Breast epithelium (tissue), 4 donors: ENCODE results near the gene TPST2. TPM values are rescaled to one million over a fixed set of nuclear protein-coding genes. Genes with fewer than 3 reads are reported as not detected.
"Not testable (repeated sequence)": the region's sequence is repeated elsewhere in the genome, so short reads cannot be mapped to it uniquely, and the experiment has no call there.

Source experiments
- DNase-seq, 2 donors: peaks; one replicate each; pipeline ENCODE4 v3.0.0-alpha.2; 2019; ENCODE audit warnings: low spot score in 2 of 2
- H3K27ac ChIP-seq, 2 donors: fragments of 200-600 bp; sonication (generic) in 1 of 2; one replicate each; pipeline ENCODE4 v1.5.1; 2016 to 2019; ENCODE audit warnings: mild to moderate bottlenecking in 1 of 2
- H3K27me3 ChIP-seq, 2 donors: fragments of 200-600 bp; sonication (generic) in 1 of 2; one replicate each; pipeline versions ENCODE4 v1.5.1 to v1.6.0; 2017 to 2019; ENCODE audit warnings: control low read depth in 1 of 2, mild to moderate bottlenecking in 1 of 2
- H3K36me3 ChIP-seq: fragments of 200-600 bp; one replicate; pipeline ENCODE4 v1.5.1; 2019
- H3K4me1 ChIP-seq, 2 donors: fragments of 200-600 bp; sonication (generic); one replicate each; pipeline ENCODE4 v1.5.1; 2016 to 2019; ENCODE audit warnings: control low read depth in 1 of 2
- H3K4me3 ChIP-seq, 3 donors: fragments of 200-600 bp; sonication (generic); 1 replicate in 2 of 3; 2 replicates in 1 of 3; pipeline ENCODE4 v1.5.1; 2016 to 2019; ENCODE audit warnings: mild to moderate bottlenecking in 3 of 3, moderate library complexity in 2 of 3
- H3K9me3 ChIP-seq, 2 donors: fragments of 200-600 bp; sonication (generic) in 1 of 2; one replicate each; pipeline ENCODE4 v1.5.1; 2016 to 2019; ENCODE audit warnings: control low read depth in 1 of 2
- POLR2A ChIP-seq: fragments of 450-650 bp; IDR thresholded peaks from one replicate; pipeline ENCODE4 v1.6.1; 2016; ENCODE audit warnings: antibody characterized with exemption, mild to moderate bottlenecking, moderate library complexity
- POLR2AphosphoS5 ChIP-seq, 3 donors: sonication (generic); formaldehyde crosslinking; IDR thresholded peaks; one replicate each; pipeline ENCODE4 v1.6.1; 2017; ENCODE audit warnings: antibody characterized with exemption in 3 of 3
- intact Hi-C: fragments of 100-400 bp; cut with DNase I; formaldehyde crosslinking; loops from one replicate; pipeline ENCODE4 v1.15.1; 2023; ENCODE audit warnings: low total_unique reads
- total RNA-seq, 3 donors: library from RNA; depleted of rRNA; stranded (reverse); fragments of >200 nt; gene quantifications; one replicate each; pipeline ENCODE4 v1.1.0, GENCODE V29; 2016
- TF ChIP-seq, protein P1 (sequence below), 3 donors: fragments of 450-650 bp; IDR thresholded peaks; one replicate each; pipeline ENCODE4 v1.5.1; 2016 to 2017; ENCODE audit warnings: antibody characterized with exemption in 3 of 3, mild to moderate bottlenecking in 3 of 3, moderate library complexity in 3 of 3

TPST2 gene
- total RNA-seq, 3 donors from 2014 or later: 36.6 to 81.9 (median 59.8) TPM

DNA sequence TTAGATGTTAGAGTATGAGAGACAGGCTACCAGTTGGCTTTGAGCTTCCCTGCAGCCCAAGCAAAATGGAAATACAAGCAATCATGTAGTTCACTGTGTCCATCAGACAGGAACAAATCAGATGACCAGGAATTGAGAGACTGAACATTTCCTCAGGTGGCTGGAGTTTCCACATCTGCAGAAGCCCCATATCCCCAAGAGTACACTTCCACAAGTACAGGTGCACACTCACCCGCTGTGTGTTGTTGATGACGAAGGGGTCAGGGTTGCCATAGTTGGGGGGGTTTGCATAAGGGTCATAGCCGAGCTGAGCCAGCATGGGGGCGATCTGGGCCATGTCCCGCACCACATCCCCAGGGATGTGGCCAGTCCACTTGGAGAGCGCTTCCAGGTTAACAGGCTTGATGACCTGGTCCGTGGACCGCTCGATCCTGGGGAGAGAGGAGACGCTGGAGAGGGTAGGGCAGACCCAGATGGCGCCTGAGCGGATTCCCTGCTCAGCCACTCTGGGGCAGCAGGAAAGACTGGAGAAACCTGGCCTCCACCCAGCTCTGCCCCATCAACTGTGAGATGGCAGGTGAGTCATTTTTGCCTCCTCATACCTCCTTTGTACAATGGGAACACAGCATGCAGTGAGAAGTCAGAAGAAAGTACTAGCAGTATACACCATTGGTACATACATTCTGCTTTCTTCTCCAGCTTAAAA lies 53.7 kb downstream of the TPST2 start:
- TF ChIP-seq POLR2A (no peak), POLR2AphosphoS5 (IDR thresholded peaks at IDR 0.05) (no peak)
- TF ChIP-seq, protein P1, sequence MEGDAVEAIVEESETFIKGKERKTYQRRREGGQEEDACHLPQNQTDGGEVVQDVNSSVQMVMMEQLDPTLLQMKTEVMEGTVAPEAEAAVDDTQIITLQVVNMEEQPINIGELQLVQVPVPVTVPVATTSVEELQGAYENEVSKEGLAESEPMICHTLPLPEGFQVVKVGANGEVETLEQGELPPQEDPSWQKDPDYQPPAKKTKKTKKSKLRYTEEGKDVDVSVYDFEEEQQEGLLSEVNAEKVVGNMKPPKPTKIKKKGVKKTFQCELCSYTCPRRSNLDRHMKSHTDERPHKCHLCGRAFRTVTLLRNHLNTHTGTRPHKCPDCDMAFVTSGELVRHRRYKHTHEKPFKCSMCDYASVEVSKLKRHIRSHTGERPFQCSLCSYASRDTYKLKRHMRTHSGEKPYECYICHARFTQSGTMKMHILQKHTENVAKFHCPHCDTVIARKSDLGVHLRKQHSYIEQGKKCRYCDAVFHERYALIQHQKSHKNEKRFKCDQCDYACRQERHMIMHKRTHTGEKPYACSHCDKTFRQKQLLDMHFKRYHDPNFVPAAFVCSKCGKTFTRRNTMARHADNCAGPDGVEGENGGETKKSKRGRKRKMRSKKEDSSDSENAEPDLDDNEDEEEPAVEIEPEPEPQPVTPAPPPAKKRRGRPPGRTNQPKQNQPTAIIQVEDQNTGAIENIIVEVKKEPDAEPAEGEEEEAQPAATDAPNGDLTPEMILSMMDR (IDR thresholded peaks at IDR 0.05): no peak
- H3K27ac ChIP-seq: no peak overlapping the region
- intact Hi-C loops: no loop called here
- H3K4me1 ChIP-seq: peaks cover 0 to 6% of the 10 kb centered on the region in 2 donors
- no peaks in the 10 kb centered on the region for H3K27me3 ChIP-seq
- H3K36me3 ChIP-seq: no peaks in the 10 kb centered on the region
- H3K9me3 ChIP-seq: no peaks in the 10 kb centered on the region
- no peak overlapping the region for H3K4me3 ChIP-seq
- DNase-seq: no peak

DNA sequence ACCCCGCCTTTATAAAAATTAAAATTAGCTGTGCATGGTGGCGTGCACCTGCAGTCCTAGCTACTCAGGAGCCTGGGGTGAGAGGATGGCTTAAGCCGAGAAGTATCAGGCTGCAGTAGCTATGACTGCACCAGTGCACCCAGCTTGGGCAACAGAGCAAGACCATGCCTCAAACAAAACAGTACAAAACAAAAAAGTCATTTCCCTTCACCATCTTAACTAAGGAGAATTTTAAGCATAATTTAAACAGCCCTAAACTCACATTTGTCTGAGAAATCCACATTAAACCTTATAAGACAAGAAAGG lies 54.4 kb downstream of the TPST2 start:
- Histone ChIP-seq H3K9me3 (no peaks in the 10 kb centered on the region), H3K4me3 (no peak overlapping the region), H3K27ac (no peak overlapping the region), H3K27me3 (no peaks in the 10 kb centered on the region), H3K4me1 (peaks cover 0 to 6% of the 10 kb centered on the region in 2 donors), H3K36me3 (no peaks in the 10 kb centered on the region)
- TF ChIP-seq POLR2AphosphoS5 (IDR thresholded peaks at IDR 0.05) (no peak), POLR2A (no peak)
- TF ChIP-seq, protein P1 (IDR thresholded peaks at IDR 0.05): no peak
- DNase-seq: no peak
- intact Hi-C loops: no loop called here

DNA sequence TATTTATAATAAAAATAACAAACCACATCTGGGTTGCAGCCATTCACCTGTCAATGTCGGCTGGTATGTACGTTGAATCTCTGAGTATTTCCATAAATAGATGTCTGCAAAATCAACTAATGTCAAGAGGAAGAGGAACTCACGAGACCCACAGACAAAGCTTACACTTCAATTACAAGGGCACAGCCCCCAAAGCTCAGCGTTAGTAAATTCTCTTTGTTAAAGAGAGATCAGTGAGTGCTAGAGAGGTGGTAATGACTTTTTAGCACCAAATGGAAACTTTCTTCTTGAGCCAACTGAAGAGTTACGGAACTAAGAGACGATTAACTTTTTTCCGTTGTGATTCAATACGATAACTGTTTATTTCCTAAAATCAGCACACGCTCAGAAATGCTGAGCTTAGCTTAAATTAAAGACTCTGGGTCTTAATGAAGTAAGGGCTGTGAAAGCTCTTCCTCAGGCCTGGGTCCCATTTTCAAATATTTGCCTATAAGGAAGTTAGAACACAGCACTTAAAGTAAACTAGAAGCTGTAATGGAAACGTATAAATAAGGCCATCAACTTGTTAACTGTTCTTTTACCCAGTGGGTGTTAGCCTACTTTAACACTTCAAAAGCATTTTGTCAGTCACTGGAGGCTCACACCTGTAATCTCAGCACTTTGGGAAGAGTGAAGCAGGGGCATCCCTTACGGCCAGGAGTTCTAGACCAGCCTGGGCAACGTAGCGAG lies 54.9 kb downstream of the TPST2 start:
- no peaks in the 10 kb centered on the region for H3K36me3 ChIP-seq
- no peak for DNase-seq
- H3K4me1 ChIP-seq: peaks cover 0 to 6% of the 10 kb centered on the region in 2 donors
- no peaks in the 10 kb centered on the region for H3K9me3 ChIP-seq
- H3K27ac ChIP-seq: no peak overlapping the region
- TF ChIP-seq, protein P1 (IDR thresholded peaks at IDR 0.05): no peak
- TF ChIP-seq POLR2A (no peak), POLR2AphosphoS5 (IDR thresholded peaks at IDR 0.05) (no peak)
- intact Hi-C loops: no loop called here
- no peak overlapping the region for H3K4me3 ChIP-seq
- H3K27me3 ChIP-seq: no peaks in the 10 kb centered on the region

DNA sequence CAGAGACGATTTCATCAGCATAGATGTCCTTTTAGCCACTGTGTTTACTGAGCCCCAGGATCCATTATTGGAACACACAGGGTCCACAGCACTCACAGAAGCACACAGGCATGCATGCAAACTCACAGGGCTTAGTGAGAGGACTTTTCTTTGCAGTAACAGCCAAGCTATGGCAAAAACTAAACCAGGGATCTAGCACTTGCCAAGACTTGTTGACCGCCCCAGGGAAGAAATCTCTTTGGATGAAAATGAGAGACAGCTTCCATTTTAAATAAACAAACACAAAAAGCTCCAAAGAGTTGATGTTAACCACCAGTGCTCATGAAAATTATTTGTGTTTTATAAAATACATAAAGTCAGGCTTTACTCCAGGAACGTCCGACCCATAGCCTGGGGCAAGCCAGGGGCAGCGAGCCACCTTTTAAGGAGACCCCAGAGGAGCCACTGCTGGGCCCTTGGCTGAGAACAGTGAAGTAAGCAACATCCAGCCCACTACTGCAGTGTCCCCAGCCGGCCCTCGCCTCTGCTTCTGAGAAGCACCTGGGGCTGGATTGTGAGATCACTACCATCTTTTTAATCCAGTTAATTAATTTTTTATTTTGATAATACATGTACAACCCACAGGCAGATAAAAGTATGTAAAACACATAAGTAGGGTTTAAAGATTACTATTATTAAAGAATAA lies 55.6 kb downstream of the TPST2 start:
- peak overlapping the region; percentile 59 to 61 for H3K27ac ChIP-seq
- no peaks in the 10 kb centered on the region for H3K9me3 ChIP-seq
- H3K4me3 ChIP-seq: no peak overlapping the region
- H3K36me3 ChIP-seq: no peaks in the 10 kb centered on the region
- TF ChIP-seq POLR2AphosphoS5 (IDR thresholded peaks at IDR 0.05): no peak
- TF ChIP-seq POLR2A: no peak
- TF ChIP-seq, protein P1 (IDR thresholded peaks at IDR 0.05): no peak
- H3K4me1 ChIP-seq: peaks cover 0 to 6% of the 10 kb centered on the region in 2 donors
- no peak for DNase-seq
- intact Hi-C loops: no loop called here
- H3K27me3 ChIP-seq: no peaks in the 10 kb centered on the region

DNA sequence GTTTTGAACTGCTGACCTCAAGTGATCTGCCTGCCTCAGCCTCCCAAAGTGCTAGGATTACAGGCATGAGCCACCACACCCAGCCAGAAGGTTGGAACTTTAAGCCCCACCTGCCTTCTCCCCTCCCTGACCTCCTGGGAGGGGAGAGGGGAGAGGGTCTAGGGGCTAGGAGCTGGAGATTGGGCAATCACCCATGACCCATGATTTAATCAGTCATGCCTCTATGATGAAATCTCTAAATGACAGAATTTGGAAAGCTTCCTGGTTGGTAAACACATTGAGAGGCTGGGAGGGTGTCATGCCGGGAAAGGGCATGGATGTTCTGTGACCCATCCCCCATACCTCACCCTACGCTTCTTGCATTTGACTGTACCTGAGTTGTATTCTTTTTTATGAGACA lies 60.6 kb downstream of the TPST2 start:
- intact Hi-C loops: no loop called here
- Histone ChIP-seq H3K27me3 (no peaks in the 10 kb centered on the region), H3K9me3 (no peaks in the 10 kb centered on the region), H3K27ac (peak overlapping the region in 1 of 2 donors; percentile 39), H3K4me3 (no peak overlapping the region), H3K4me1 (peaks cover 0 to 2% of the 10 kb centered on the region in 2 donors), H3K36me3 (no peaks in the 10 kb centered on the region)
- no peak for DNase-seq
- no peak for TF ChIP-seq POLR2A
- TF ChIP-seq, protein P1 (IDR thresholded peaks at IDR 0.05): no peak
- no peak for TF ChIP-seq POLR2AphosphoS5 (IDR thresholded peaks at IDR 0.05)

DNA sequence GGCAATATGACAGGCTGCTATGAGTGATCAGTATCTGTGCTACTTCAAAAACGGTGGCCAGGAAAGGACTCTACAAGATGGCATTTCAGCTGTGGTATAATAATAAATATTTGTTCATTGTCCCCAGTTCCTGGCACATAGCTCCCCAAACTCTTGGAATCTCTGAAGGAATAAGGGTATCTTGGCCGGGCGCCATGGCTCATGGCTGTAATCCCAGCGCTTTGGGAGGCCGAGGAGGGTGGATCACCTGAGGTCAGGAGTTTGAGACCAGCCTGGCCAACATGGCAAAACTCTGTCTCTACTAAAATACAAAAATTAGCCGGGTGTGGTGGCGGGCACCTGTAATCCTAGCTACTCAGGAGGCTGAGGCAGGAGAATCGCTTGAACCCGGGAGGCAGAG lies 61.4 kb downstream of the TPST2 start:
- intact Hi-C loops, DNase-seq, H3K9me3 ChIP-seq, H3K27me3 ChIP-seq, H3K36me3 ChIP-seq, H3K4me1 ChIP-seq, H3K4me3 ChIP-seq: not testable (repeated sequence)
- H3K27ac ChIP-seq: peak overlapping the region in 1 of 2 donors; percentile 44
